Activated CD8-positive, alpha-beta memory T cell treated with anti-CD3 and anti-CD28 coated beads for 24 hours (primary cell): ENCODE measurements around the gene C7.

ENCODE experiments used
- DNase-seq: peaks from one replicate; pipeline ENCODE4 v3.0.0-alpha.2; 2020

The C7 gene

GRCh38 chr5:40928886-40929448 lies 19.7 kb downstream of the C7 start:
- no peak for DNase-seq

GRCh38 chr5:40932766-40933165 lies 23.5 kb downstream of the C7 start:
- DNase-seq: no peak

DNA sequence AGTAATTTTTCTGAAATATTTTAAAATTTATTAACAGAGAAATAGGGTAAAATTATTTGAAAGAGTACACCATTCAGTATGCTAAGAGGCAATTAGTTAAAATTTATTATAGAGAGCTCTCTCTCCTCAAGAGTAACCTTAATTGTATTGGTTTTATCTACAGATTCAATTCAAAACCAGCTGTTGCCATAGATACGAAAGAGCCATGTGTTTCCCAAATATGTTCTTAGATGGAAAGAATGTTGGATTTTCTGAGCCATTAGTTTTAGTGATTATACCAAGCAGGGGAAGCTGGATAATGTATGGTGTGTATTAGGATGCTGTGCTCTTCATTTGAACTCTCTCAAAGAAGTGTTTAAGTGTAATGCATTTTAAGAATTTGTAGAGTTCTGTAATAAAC lies 27.8 kb downstream of the C7 start:
- DNase-seq: no peak

GRCh38 chr5:40939753-40940152 lies 30.5 kb downstream of the C7 start:
- DNase-seq: no peak

GRCh38 chr5:40945111-40945510 lies 35.8 kb downstream of the C7 start:
- DNase-seq: no peak

DNA sequence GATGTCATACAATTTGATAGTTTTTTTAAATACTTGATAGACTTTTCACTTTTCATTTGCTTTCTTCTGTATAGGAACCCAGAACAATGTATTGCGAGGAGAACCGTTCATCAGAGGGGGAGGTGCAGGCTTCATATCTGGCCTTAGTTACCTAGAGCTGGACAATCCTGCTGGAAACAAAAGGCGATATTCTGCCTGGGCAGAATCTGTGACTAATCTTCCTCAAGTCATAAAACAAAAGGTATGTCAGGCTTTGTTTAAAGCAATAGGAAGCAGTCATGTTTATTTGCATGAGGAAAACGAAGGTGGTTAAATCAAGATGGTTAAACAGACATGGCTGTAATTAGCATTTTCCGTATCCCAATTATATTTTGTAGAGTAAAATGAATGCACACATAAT lies 46.0 kb downstream of the C7 start:
- no peak for DNase-seq

GRCh38 chr5:40957048-40957447 lies 47.8 kb downstream of the C7 start:
- DNase-seq: no peak

GRCh38 chr5:40958811-40959210 lies 49.5 kb downstream of the C7 start:
- no peak for DNase-seq

DNA sequence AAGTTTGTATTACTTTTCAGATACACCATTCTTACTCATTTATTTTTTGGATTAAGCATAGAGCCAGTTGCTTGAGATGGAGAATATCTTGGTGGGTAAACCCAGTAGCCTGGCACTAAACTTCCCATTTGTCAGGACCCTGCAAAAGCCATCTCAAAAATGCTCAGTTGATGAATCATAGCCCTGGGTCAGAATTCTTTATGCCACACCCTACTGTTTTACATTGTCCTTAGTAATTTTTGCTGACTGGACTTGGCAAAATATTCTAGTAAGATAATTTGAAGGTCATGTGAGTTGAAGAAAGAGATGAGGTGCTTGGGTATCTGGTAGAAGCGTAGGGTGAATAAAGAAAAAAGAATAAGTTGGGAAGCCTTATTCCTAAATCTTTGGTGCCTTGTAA lies 50.7 kb downstream of the C7 start:
- DNase-seq: no peak

GRCh38 chr5:40962207-40962955 lies 53.1 kb downstream of the C7 start:
- DNase-seq: no peak

- no peak for DNase-seq
Observed at GRCh38 chr5:40972434-40972833, 63.1 kb downstream of the C7 start.

- DNase-seq: no peak
Observed at GRCh38 chr5:40973364-40974004, 64.2 kb downstream of the C7 start.

DNA sequence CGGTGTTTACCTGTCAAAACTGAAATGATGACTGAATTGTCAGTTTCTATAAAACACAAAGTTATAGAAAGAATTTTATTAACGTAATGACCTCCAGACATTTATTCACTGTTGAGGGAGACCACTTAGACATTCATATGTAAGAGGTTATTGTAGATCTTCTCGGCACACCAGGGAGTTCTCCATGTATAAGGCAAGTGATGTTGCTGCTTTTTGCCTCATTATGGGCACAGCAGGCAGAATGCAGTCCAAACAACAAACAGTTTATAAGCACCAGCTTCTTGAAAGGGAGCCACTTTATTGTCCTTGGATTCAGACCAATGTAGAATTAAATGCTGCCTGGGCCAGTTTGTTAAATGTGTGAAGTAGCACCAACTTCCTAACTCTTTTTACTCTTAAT lies 66.7 kb downstream of the C7 start:
- DNase-seq: no peak

GRCh38 chr5:40976836-40977235 lies 67.5 kb downstream of the C7 start:
- DNase-seq: no peak

DNA sequence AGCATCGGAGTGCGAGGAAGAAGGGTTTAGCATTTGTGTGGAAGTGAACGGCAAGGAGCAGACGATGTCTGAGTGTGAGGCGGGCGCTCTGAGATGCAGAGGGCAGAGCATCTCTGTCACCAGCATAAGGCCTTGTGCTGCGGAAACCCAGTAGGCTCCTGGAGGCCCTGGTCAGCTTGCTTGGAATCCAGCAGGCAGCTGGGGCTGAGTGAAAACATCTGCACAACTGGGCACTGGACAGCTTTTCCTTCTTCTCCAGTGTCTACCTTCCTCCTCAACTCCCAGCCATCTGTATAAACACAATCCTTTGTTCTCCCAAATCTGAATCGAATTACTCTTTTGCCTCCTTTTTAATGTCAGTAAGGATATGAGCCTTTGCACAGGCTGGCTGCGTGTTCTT lies 72.1 kb downstream of the C7 start:
- DNase-seq: no peak

DNA sequence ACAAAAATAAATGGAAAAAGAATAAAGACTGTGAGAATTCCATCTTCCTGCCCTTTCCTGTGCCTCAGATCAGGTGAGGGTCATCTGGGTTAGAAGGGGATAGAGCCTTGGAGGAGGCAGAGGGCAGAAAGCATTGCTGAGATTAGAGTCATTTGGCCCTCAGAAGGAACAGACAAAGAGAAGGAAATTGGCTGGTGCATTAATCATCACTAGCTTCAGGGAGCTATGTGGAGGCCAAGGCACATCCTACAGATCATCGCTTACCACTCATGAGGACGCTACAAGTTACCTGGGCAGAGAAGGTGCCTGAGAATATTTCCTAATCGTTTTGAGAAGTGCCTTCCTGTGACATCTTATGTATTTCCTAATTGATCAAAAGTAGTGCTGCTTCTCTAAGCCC lies 74.5 kb downstream of the C7 start:
- no peak for DNase-seq

DNA sequence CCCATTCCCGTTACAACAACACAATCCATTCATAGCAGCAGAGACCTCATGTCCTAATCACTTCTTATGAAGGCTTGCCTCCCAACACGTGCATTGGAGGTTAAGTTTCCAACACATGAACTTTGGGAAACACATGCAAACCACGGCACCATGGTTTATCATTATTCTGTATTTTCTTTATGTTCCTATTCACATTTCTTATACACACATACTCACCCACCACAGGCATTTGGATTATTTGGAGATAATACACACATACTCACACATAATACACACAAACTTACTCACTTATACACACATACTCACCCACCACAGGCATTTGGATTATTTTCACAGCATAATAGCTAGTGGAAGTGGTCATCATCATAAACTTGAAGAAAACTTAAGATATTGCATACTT lies 75.6 kb downstream of the C7 start:
- no peak for DNase-seq

DNA sequence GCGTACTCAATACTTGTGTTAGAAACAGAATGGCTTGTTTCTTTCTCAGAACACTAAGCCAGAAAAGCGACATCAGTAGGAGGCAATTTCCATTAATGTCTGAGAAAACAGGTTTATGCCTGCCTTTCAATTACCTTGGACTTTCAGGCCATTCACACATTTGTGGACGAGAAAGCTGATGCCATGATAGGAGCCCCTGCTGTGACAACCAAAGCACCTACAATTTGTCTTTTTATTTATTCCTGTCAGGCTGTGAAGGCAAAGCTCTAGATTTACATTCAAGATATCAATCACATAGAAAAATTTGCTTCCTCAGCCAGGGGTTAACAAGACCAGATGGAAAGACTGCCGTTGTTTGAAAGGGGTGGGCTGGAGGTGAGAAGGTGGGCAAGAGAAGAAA lies 76.2 kb downstream of the C7 start:
- no peak for DNase-seq

DNA sequence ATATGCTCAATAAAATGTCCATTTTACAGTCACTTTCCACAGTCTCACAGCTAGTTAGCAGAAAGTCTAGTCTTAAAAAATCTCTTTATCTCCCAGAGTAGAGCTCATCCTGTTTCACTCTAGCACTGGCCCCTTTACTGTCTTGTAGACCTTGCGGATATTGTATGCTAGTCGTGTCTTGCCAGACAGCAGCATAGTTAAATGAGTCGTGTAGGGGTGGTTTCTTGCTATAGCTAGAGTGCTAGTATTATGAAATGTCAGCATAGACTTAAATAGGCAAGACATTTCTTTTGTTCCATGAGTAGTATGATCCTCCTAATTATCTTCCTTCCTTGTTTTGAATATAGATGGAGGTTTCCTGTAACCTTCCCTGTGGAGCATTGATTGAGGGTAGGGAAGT lies 77.4 kb downstream of the C7 start:
- DNase-seq: no peak

DNA sequence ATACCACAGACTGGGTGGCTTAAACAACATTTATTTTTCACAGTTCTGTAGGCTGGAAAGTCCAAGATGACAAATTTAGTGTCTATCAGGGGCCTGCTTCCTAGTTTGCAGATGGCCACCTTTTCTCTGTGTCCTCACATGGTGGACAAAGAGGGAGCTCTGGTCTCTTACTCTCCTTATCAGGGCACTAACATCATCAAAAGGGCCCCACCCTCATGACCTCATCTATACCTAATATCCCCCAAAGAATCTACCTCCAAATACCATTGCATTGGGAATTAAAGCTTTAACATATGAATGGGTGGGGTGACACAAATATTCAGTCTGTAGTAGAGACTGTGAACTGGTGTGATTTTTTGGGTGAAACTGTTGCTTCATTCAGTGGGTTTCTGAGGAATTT lies 78.1 kb downstream of the C7 start:
- DNase-seq: no peak

GRCh38 chr5:40988746-40989510 lies 79.6 kb downstream of the C7 start:
- DNase-seq: no peak

GRCh38 chr5:40991168-40991980 lies 82.1 kb downstream of the C7 start:
- DNase-seq: no peak

GRCh38 chr5:40991981-40992559 lies 82.8 kb downstream of the C7 start:
- DNase-seq: no peak
